Left renal cortex interstitium (tissue), 4 donors: ENCODE data around the gene CDK14. TPM values are rescaled to one million over a fixed set of nuclear protein-coding genes. Genes with fewer than 3 reads are reported as not detected.
"Not testable (repeated sequence)": the region's sequence is repeated elsewhere in the genome, so short reads cannot be mapped to it uniquely, and the experiment has no call there.

Experiments
- DNase-seq, 4 donors: peaks; one replicate each; pipeline ENCODE4 v3.0.0-alpha.2; 2013; ENCODE audit warnings: low read depth in 4 of 4, low spot score in 2 of 4, missing footprints in 1 of 4
- polyA plus RNA-seq, 4 donors: library from polyadenylated mRNA; unstranded; fragments of 120-200 nt; gene quantifications; one replicate each; pipeline ENCODE4 v1.2.1, GENCODE V29; 2013; ENCODE audit not compliant: insufficient read length in 4 of 4

CDK14 gene
- polyA plus RNA-seq, 4 donors: 29.4 to 32.5 (median 29.7) TPM

GRCh38 chr7:90749262-90749661 lies 153.1 kb downstream of the CDK14 start:
- DNase-seq: no peak

- DNase-seq: no peak
Measured at GRCh38 chr7:90749774-90750173, 153.7 kb downstream of the CDK14 start.

GRCh38 chr7:90751595-90751994 lies 155.5 kb downstream of the CDK14 start:
- no peak for DNase-seq

GRCh38 chr7:90752051-90752450 lies 155.9 kb downstream of the CDK14 start:
- DNase-seq: no peak

- no peak for DNase-seq
Measured at GRCh38 chr7:90755041-90755440, 158.9 kb downstream of the CDK14 start.

GRCh38 chr7:90756366-90756765 lies 160.2 kb downstream of the CDK14 start:
- no peak for DNase-seq

DNA sequence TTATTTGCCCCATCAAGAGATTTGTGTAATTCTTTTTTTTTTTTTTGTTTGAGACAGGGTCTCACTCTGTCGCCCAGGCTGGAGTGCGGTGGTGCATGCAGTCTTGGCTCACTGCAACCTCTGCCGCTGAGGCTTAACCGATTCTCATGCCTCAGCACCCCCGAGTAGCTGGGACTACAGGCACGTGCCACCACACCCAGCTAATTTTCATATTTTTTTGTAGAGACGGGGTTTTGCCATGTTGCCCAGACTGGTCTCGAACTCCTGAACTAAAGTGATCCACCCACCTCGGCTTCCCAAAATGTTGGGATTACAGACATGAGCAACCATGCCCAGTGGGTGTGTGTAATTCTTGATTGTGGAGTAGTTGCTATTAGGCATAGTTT lies 161.4 kb downstream of the CDK14 start:
- not testable (repeated sequence) for DNase-seq

- DNase-seq: no peak
Measured at GRCh38 chr7:90758933-90759562, 162.9 kb downstream of the CDK14 start.

DNA sequence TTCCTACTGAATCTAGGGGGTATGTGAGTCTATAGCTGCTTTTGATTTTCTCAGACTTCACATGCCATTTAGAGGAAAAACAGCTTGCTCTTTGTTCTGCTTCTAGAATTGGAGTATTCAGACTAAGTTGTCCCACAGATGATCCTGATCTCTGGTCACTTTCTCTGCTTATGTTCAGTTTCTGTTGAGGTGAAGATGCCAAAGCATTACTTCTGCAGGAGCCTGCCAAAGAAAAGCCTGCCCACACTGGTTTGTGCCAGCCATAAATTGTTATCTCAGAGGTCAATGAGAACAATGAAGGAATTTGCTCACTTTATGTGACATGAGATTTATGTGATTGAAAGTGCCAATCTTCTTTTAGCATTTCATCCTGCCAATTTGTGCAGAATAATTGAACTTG lies 163.6 kb downstream of the CDK14 start:
- no peak for DNase-seq

- no peak for DNase-seq
Measured at GRCh38 chr7:90760892-90761291, 164.8 kb downstream of the CDK14 start.

DNA sequence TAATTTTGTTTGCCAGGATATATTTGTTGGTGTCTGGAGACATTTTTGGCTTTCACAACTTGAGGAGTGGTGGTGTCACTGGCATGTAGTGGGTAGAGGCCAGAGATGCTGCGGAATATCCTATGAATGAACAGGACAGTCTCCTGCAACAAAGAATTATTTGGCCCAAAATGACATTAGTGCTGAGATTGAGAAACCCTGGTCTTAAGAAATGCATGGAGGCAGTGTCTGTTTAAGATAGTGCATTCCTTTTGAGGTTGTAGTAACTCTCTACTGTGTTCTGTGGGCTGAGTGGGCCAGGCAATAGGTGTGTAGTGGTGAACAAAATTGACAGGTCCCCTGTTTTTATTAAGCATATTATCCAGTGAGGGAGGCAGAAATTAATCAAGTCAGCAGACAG lies 165.5 kb downstream of the CDK14 start:
- no peak for DNase-seq

DNA sequence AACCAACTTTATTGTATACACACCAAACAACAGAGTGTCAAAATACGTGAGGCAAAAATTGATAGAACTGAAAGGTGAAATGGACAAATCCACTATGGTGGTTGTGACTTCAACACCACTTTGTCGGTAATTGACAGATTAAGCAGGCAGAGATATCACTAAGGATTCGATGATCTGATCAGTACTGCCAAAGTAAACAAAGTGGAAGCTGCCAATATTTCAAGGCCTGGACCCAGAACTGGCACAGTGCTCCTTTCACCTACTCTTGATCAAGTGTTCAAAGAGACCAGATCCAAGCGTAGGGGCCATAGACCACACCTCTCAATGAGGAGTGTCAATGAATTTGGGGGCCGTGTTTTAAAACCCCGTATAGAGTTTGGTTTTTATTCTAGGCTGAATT lies 167.0 kb downstream of the CDK14 start:
- no peak for DNase-seq

DNA sequence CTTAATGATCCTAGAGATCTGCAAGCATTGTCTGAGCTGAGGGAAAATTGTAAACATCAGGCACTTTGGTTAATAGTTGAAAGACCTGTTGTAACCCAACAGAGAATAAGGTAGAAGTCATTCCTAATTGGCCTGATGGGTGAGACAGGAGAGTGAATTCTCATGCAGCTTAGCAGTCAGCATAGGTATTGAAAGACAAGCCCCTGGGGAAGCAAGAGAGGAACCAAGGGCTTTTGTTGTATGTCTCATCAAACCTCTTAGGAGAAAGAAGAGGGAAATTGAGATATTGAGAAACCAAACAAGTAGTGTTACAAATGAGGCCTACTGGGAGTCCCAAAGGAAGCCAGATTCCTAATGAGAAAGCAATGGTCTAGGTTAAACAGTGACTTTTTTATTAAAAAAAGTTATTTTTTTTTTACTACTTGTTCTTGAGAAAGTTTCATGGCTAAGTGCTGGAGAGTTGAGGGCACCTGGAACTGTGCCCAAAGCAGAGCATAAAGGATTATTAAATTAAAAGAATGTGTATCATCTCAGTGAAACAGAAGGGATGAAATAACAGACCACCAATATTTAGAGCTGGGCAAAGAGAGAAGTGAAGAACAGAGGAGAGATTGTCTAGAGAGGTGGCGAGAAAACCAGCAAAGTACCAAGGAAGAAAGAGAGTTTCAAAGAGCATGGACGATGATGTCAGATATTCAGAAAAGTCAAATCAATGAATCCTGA lies 168.9 kb downstream of the CDK14 start:
- DNase-seq: no peak

- peak in 3 of 4 donors; percentile 34 to 41 (median 38) for DNase-seq
Measured at GRCh38 chr7:90766814-90767564, 170.9 kb downstream of the CDK14 start.

DNA sequence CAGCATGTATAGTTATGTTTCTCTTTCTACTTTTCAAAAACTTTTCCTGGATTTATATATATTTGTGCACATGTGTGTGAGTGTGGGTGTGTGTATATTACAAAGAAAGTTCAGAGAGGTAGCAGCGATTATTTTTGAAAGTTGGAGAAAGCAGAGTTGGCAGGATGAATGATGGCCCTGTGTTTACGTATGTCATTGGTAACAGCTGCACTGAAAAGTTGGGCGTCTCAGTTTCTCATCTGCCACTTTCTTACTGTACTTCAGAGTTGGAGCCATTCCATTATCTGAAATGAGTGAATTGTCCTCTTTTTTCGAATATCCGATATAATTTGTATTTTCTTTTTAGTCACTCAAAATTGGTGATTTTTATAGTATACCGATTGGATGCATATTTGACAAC lies 172.2 kb downstream of the CDK14 start:
- no peak for DNase-seq

DNA sequence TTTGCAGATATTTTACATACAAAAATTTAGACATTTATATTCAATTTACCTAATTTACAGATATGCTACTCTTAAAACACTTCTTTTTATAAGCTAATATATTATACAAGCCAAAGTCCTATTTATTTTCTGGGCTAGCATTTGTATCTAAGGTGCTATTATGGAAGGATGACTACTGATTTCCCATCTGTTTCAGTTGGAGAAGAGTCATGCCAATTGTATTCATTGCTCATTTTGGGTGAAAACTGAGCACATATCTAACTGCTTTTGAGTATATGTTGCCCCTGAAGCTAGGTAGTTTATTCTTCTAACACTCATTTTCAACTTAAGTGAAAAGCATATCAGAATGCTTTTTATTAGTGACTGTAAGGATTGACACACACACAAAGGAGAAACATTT lies 172.9 kb downstream of the CDK14 start:
- DNase-seq: no peak

DNA sequence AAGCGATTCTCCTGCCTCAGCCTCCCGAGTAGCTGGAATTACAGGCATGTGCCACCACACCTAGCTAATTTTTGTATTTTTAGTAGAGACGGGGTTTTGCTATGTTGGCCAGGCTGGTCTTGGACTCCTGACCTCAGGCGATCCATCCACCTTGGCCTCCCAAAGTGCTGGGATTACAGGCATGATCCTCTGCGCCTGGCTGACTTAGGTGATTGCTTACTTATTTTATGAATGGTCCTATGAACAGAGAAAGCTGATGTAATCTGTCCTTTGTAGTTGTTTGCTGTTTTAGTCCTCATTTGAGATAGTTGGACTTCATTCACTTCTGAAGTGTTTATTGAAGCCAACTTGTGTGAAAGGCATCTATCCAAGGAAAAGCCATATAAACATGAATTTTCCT lies 173.4 kb downstream of the CDK14 start:
- DNase-seq: not testable (repeated sequence)

DNA sequence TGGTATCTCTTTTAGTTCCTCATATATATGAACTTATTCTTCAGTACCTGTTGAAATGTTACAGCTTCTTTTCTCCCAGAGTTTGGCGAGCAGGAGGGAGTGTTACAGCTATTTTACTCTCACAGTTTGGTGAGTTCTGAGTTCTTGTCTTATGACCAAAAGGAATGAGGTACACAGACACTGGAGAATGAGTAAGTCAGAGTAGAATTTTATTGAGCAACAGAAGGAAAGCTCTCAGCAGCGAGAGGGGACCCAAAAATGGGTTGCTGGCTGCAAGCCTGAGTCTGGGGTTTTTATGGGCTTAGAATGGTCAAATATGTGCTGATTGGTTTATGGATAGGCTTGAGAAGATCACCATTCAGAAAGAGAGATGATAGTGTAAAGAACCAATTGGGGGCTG lies 175.2 kb downstream of the CDK14 start:
- no peak for DNase-seq

GRCh38 chr7:90772410-90772809 lies 176.3 kb downstream of the CDK14 start:
- no peak for DNase-seq

- DNase-seq: no peak
Measured at GRCh38 chr7:90773269-90773668, 177.1 kb downstream of the CDK14 start.

GRCh38 chr7:90774706-90775105 lies 178.6 kb downstream of the CDK14 start:
- DNase-seq: no peak
